Psoas muscle (tissue), 8 donors: ENCODE measurements around the gene CYP1A1. TPM values are rescaled to one million over a fixed set of nuclear protein-coding genes. Genes with fewer than 3 reads are reported as not detected.
"Not testable (repeated sequence)": the region's sequence is repeated elsewhere in the genome, so short reads cannot be mapped to it uniquely, and the experiment has no call there.

ENCODE experiments used
- ATAC-seq, 4 donors: fragments of 200-7000 bp; cut with Tn5 transposase; one replicate each; pipeline ENCODE4 v1.9.1; 2020; ENCODE audit warnings: moderate library complexity in 3 of 4, mild to moderate bottlenecking in 2 of 4
- DNase-seq, 2 donors: peaks; one replicate each; pipeline ENCODE4 v3.0.0-alpha.2; 2020
- H3K27ac ChIP-seq: fragments of 200-600 bp; one replicate; pipeline ENCODE4 v1.8.0; 2022
- H3K27me3 ChIP-seq, 3 donors: fragments of 200-600 bp in 1 of 3; one replicate each; pipeline versions ENCODE4 v1.6.1 to v1.8.0; 2013 to 2022; ENCODE audit warnings: low read length in 2 of 3, mild to moderate bottlenecking in 2 of 3, moderate library complexity in 1 of 3; ENCODE audit not compliant: insufficient read depth in 3 of 3
- H3K36me3 ChIP-seq, 2 donors: fragments of 200-600 bp in 1 of 2; one replicate each; pipeline versions ENCODE4 v1.6.1 to v1.8.0; 2013 to 2022; ENCODE audit warnings: low read depth in 1 of 2, mild to moderate bottlenecking in 1 of 2, moderate library complexity in 1 of 2; ENCODE audit not compliant: insufficient read depth in 1 of 2
- H3K4me1 ChIP-seq: fragments of 200-600 bp; one replicate; pipeline ENCODE4 v1.8.0; 2022
- H3K4me3 ChIP-seq: fragments of 200-600 bp; one replicate; pipeline ENCODE4 v1.8.0; 2022; ENCODE audit warnings: mild to moderate bottlenecking
- H3K9me3 ChIP-seq: fragments of 200-600 bp; one replicate; pipeline ENCODE4 v1.8.0; 2022
- WGBS, 3 donors: extraction: QIAGEN DNeasy Blood & Tissue Kit; methylation state at CpG; one replicate each; pipeline versions ENCODE4 v1.1.6 to v1.1.7; 2013; 5-methylcytosine and 5-hydroxymethylcytosine counted together
- intact Hi-C, 2 donors: fragments of 100-400 bp; cut with DNase I; formaldehyde crosslinking; loops; one replicate each; pipeline versions ENCODE4 v1.11.0 to v1.14.2; 2022
- polyA plus RNA-seq, 3 donors: library from polyadenylated mRNA; stranded (reverse); fragments of 200-250 nt; gene quantifications; one replicate each; pipeline ENCODE4 v1.2.3, GENCODE V29; 2013
- total RNA-seq, 4 donors: library from RNA; stranded (reverse); fragmentation: NEBNext Ultra II Directional in 2 of 4; extraction: Animal tissue kit (Norgen Biotek cat#: 25700) in 2 of 4; gene quantifications; one replicate each; pipeline versions ENCODE4 v1.2.1 to v1.2.4, GENCODE V29; 2021 to 2023
- TF ChIP-seq, protein P1 (sequence below): fragments of 200-600 bp; IDR thresholded peaks from one replicate; pipeline ENCODE4 v1.8.0; 2022; ENCODE audit warnings: antibody characterized with exemption
- donor health status: healthy with polysubstance abuse.
- donor health status: DM: no; HTN: no; CAD: no; lungs with moderate emphysema.
- donor health status: Bipolar disorder and iron deficiency.
- donor health status: healthy.
- donor health status: DM: yes; HTN: yes; CAD: no.
- donor health status: DM: no; HTN: no; CAD: no.
- donor health status: DM: no; HTN: no; CAD: no.
- donor health status: DM: yes; HTN: yes; CAD: no.

Gene CYP1A1
- total and polyA plus RNA-seq, 7 donors = 0.11 to 3.0 (median 0.61) TPM; not detected in 2

DNA sequence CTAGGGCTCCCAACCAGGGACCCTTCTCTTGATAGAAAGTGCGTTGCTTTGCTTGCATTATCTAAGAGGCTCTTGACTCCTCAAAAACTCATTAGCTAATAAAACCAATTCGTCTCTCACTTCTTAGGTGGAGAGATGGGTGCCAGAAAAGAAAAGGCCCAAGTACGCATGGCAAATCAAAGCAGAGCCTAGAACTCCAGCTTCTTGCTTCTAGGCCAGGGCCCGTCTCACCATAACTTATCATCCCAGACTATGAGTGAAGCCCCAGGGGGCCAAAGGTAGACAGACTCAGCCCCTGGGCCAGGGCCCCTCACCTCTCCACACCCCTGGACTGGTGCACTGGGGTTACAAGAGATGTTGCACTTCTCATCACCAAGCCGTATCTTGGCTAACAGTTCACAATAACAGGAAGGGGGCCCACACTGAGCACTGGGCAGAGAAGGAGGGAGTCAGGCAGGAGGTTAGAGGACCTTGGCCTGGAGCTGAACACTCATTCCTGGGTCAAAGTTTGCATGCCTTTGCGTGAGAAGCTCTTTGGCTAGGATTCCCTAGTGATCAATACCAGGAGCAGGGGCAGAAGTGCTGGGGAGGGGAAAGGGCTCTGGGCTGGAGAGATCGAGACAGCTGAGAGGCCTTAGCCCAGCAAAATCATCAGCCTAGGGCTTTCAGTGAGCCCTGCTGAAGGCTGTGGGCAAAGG lies 5.4 kb upstream of the CYP1A1 start:
- TF ChIP-seq, protein P1, sequence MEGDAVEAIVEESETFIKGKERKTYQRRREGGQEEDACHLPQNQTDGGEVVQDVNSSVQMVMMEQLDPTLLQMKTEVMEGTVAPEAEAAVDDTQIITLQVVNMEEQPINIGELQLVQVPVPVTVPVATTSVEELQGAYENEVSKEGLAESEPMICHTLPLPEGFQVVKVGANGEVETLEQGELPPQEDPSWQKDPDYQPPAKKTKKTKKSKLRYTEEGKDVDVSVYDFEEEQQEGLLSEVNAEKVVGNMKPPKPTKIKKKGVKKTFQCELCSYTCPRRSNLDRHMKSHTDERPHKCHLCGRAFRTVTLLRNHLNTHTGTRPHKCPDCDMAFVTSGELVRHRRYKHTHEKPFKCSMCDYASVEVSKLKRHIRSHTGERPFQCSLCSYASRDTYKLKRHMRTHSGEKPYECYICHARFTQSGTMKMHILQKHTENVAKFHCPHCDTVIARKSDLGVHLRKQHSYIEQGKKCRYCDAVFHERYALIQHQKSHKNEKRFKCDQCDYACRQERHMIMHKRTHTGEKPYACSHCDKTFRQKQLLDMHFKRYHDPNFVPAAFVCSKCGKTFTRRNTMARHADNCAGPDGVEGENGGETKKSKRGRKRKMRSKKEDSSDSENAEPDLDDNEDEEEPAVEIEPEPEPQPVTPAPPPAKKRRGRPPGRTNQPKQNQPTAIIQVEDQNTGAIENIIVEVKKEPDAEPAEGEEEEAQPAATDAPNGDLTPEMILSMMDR = no peak
- H3K36me3 ChIP-seq = no peaks in the 10 kb centered on the region
- WGBS, 3 donors = 81 to 86% (median 81%) methylated on average over 7 of the region's 7 CpGs
- ATAC-seq (no peak), DNase-seq (no peak)
- intact Hi-C loops = no loop called here
- H3K27ac ChIP-seq = no peak overlapping the region
- H3K27me3 ChIP-seq = no peaks in the 10 kb centered on the region
- H3K4me1 ChIP-seq = peaks cover 17% of the 10 kb centered on the region
- no peaks in the 10 kb centered on the region for H3K9me3 ChIP-seq
- H3K4me3 ChIP-seq = no peak overlapping the region

DNA sequence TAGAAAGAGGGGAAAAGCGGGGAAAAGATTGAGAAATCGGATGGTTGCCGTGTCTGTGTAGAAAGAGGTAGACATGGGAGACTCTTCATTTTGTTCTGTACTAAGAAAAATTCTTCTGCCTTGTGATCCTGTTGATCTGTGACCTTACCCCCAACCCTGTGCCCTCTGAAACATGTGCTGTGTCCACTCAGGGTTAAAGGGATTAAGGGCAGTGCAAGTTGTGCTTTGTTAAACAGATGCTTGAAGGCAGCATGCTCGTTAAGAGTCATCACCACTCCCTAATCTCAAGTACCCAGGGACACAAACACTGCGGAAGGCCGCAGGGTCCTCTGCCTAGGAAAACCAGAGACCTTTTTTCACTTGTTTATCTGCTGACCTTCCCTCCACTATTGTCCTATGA lies 4.0 kb upstream of the CYP1A1 start:
- H3K9me3 ChIP-seq, H3K36me3 ChIP-seq, H3K27ac ChIP-seq, DNase-seq, intact Hi-C loops, ATAC-seq, H3K27me3 ChIP-seq, H3K4me3 ChIP-seq: not testable (repeated sequence)
- WGBS, 3 donors = 68 to 71% (median 69%) methylated on average over 5 to 6 of the region's 6 CpGs
- peaks cover 17% of the 10 kb centered on the region for H3K4me1 ChIP-seq

DNA sequence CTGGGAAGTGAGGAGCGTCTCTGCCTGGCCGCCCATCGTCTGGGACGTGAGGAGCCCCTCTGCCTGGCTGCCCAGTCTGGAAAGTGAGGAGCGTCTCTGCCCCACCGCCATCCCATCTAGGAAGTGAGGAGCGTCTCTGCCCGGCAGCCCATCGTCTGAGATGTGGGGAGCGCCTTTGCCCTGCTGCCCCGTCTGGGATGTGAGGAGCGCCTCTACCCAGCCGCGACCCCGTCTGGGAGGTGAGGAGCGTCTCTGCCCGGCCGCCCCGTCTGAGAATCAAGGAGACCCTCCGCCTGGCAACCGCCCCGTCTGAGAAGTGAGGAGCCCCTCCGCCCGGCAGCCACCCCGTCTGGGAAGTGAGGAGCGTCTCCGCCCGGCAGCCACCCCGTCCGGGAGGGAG lies 3.4 kb upstream of the CYP1A1 start:
- DNase-seq, H3K27me3 ChIP-seq, H3K4me3 ChIP-seq, intact Hi-C loops, ATAC-seq, H3K27ac ChIP-seq, H3K36me3 ChIP-seq, H3K9me3 ChIP-seq: not testable (repeated sequence)
- WGBS, 3 donors = 69 to 88% (median 85%) methylated on average over 14 to 20 of the region's 30 CpGs
- peaks cover 17% of the 10 kb centered on the region for H3K4me1 ChIP-seq

DNA sequence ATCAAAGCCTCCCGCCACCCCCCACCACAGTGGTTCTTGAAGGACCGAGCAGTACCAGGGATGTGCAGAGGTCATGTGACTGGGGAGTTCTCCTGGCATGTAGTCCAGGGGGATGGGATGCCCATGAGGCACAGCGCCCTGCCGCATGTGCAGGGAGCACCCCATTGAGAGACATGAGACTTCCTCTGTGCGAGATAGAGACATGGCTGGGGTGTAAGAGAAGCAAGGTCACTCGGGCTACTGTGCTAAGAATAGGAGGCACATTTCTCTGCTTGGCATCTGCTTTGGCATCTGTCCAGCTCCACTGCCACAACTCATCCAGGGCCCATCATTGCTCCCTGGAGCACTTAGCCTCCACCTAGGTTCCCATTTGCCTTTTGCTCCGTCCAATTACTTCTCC lies 2.4 kb upstream of the CYP1A1 start:
- WGBS, 3 donors = 51 to 58% (median 54%) methylated on average over 7 of the region's 7 CpGs
- no peaks in the 10 kb centered on the region for H3K36me3 ChIP-seq
- no peaks in the 10 kb centered on the region for H3K9me3 ChIP-seq
- H3K4me1 ChIP-seq = peaks cover 17% of the 10 kb centered on the region
- ATAC-seq (peak; percentile 66 to 88 (median 80)), DNase-seq (peak in 1 of 2 donors; percentile 57)
- H3K4me3 ChIP-seq = no peak overlapping the region
- TF ChIP-seq, protein P1 = no peak
- intact Hi-C loops = no loop called here
- H3K27me3 ChIP-seq = no peaks in the 10 kb centered on the region
- H3K27ac ChIP-seq = no peak overlapping the region

DNA sequence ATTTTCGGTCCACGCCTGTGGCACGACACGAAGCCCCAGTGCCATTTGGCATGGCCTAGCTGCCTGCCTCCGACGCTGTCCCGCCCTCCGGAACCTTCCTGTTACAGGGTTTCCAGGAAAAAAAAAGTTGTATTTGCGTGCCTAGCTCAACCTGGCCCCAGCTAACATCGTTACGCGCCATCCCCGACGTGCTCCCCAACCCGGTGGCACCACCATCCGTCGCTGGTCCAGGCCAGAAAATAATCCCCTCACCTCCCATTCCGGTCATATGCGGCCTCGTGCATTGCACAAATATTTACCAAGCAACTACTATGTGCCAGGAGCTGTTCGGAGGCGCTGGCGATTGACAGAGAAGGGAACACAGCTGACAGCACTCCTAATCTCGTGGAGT lies 1.4 kb upstream of the CYP1A1 start:
- H3K9me3 ChIP-seq = no peaks in the 10 kb centered on the region
- no peak for DNase-seq
- WGBS, 3 donors = 18 to 25% (median 24%) methylated on average over 21 to 24 of the region's 24 CpGs
- TF ChIP-seq, protein P1 = no peak
- no peaks in the 10 kb centered on the region for H3K36me3 ChIP-seq
- intact Hi-C loops = no loop called here
- peaks cover 17% of the 10 kb centered on the region for H3K4me1 ChIP-seq
- H3K27me3 ChIP-seq = no peaks in the 10 kb centered on the region
- no peak for ATAC-seq
- H3K27ac ChIP-seq = no peak overlapping the region
- peak overlapping the region; percentile 80 for H3K4me3 ChIP-seq
